ENCODE results near the gene SYAP1.

- no peak for TF ChIP-seq CTCF (IDR thresholded peaks at IDR 0.05)
- no peak for TF ChIP-seq ZFX (IDR thresholded peaks at IDR 0.05; ENCODE audit: borderline replicate concordance)
Measured at GRCh38 chrX:16725072-16725471, 5.7 kb downstream of the SYAP1 start.

Data from 22Rv1 (cell line).